PC-3 (cell line): ENCODE data around the gene ARSB.

ENCODE experiments used
- CTCF ChIP-seq: fragments of 300-600 bp; sonication (generic); conservative IDR thresholded peaks from 2 replicates; pipeline ENCODE4 v1.5.1; 2017; ENCODE audit warnings: antibody characterized with exemption, low read depth, mild to moderate bottlenecking, low read length
- EZH2 ChIP-seq: fragments of 300-600 bp; sonication (generic); IDR thresholded peaks from one replicate; pipeline ENCODE4 v1.6.1; 2017; ENCODE audit warnings: antibody characterized with exemption, mild to moderate bottlenecking, low read length; ENCODE audit not compliant: unreplicated experiment
- EZH2phosphoT487 ChIP-seq: fragments of 300-600 bp; sonication (generic); IDR thresholded peaks from 2 replicates; pipeline ENCODE4 v1.6.1; 2018; ENCODE audit warnings: mild to moderate bottlenecking, antibody characterized with exemption, low read length, borderline replicate concordance

- TF ChIP-seq EZH2 (no peak), EZH2phosphoT487 (no peak), CTCF (no peak)
Measured at GRCh38 chr5:78903861-78904260, 81.2 kb downstream of the ARSB start.
